Suprapubic skin (tissue), 3 donors: ENCODE data around the gene PDE4D.

Experiments
- POLR2A ChIP-seq, 2 donors: fragments of 450-650 bp; IDR thresholded peaks; one replicate each; pipeline ENCODE4 v1.6.1; 2017; ENCODE audit warnings: antibody characterized with exemption in 2 of 2, mild to moderate bottlenecking in 2 of 2, moderate library complexity in 2 of 2
- TF ChIP-seq, protein P1 (sequence below), 2 donors: fragments of 200-600 bp in 1 of 2; fragments of 450-650 bp in 1 of 2; sonication (generic) in 1 of 2; IDR thresholded peaks; one replicate each; pipeline ENCODE4 v1.5.1; 2016 to 2019; ENCODE audit warnings: antibody characterized with exemption in 2 of 2, mild to moderate bottlenecking in 1 of 2, moderate library complexity in 1 of 2

GRCh38 chr5:59897075-59897474 lies 3.5 kb upstream of the PDE4D start:
- no peak for TF ChIP-seq POLR2A (IDR thresholded peaks at IDR 0.05)
- TF ChIP-seq, protein P1, sequence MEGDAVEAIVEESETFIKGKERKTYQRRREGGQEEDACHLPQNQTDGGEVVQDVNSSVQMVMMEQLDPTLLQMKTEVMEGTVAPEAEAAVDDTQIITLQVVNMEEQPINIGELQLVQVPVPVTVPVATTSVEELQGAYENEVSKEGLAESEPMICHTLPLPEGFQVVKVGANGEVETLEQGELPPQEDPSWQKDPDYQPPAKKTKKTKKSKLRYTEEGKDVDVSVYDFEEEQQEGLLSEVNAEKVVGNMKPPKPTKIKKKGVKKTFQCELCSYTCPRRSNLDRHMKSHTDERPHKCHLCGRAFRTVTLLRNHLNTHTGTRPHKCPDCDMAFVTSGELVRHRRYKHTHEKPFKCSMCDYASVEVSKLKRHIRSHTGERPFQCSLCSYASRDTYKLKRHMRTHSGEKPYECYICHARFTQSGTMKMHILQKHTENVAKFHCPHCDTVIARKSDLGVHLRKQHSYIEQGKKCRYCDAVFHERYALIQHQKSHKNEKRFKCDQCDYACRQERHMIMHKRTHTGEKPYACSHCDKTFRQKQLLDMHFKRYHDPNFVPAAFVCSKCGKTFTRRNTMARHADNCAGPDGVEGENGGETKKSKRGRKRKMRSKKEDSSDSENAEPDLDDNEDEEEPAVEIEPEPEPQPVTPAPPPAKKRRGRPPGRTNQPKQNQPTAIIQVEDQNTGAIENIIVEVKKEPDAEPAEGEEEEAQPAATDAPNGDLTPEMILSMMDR (IDR thresholded peaks at IDR 0.05) = no peak
